ENCODE measurements around the gene TERT.

Gene TERT

GRCh38 chr5:1311439-1312055 is 16.7 kb upstream of the TERT start:
- Histone ChIP-seq H3K27me3 (replicated peaks; ENCODE audit: control insufficient read depth, insufficient read depth, low read length, poor library complexity, severe bottlenecking) (no peaks in the 10 kb centered on the region), H3K4me3 (ENCODE audit: insufficient read depth, low read depth, low read length, poor library complexity, severe bottlenecking) (no peak overlapping the region), H3K36me3 (ENCODE audit: control insufficient read depth, insufficient read depth, low read length) (no peaks in the 10 kb centered on the region), H3K4me1 (ENCODE audit: control insufficient read depth, insufficient read depth, low read length, poor library complexity, severe bottlenecking) (peaks cover 37% of the 10 kb centered on the region), H3K27ac (ENCODE audit: insufficient read depth, low read length, poor library complexity, severe bottlenecking) (no peak overlapping the region), H3K9me3 (ENCODE audit: control insufficient read depth, low read length) (no peaks in the 10 kb centered on the region)
- DNase-seq, result no peak

- Histone ChIP-seq H3K4me1 (ENCODE audit: control insufficient read depth, insufficient read depth, low read length, poor library complexity, severe bottlenecking) (peaks cover 24% of the 10 kb centered on the region), H3K9me3 (ENCODE audit: control insufficient read depth, low read length) (no peaks in the 10 kb centered on the region), H3K27ac (ENCODE audit: insufficient read depth, low read length, poor library complexity, severe bottlenecking) (no peak overlapping the region), H3K36me3 (ENCODE audit: control insufficient read depth, insufficient read depth, low read length) (no peaks in the 10 kb centered on the region), H3K27me3 (replicated peaks; ENCODE audit: control insufficient read depth, insufficient read depth, low read length, poor library complexity, severe bottlenecking) (no peaks in the 10 kb centered on the region), H3K4me3 (ENCODE audit: insufficient read depth, low read depth, low read length, poor library complexity, severe bottlenecking) (no peak overlapping the region)
- no peak for DNase-seq
These were observed 15.2 kb upstream of the TERT start for GRCh38 chr5:1310118-1310517.

- H3K9me3 ChIP-seq (ENCODE audit: control insufficient read depth, low read length), result no peaks in the 10 kb centered on the region
- H3K27me3 ChIP-seq (replicated peaks; ENCODE audit: control insufficient read depth, insufficient read depth, low read length, poor library complexity, severe bottlenecking), result no peaks in the 10 kb centered on the region
- H3K27ac ChIP-seq (ENCODE audit: insufficient read depth, low read length, poor library complexity, severe bottlenecking), result no peak overlapping the region
- H3K36me3 ChIP-seq (ENCODE audit: control insufficient read depth, insufficient read depth, low read length), result no peaks in the 10 kb centered on the region
- DNase-seq, result no peak
- H3K4me3 ChIP-seq (ENCODE audit: insufficient read depth, low read depth, low read length, poor library complexity, severe bottlenecking), result no peak overlapping the region
- H3K4me1 ChIP-seq (ENCODE audit: control insufficient read depth, insufficient read depth, low read length, poor library complexity, severe bottlenecking), result no peaks in the 10 kb centered on the region
These were observed 9.2 kb upstream of the TERT start for GRCh38 chr5:1304033-1304432.

DNA sequence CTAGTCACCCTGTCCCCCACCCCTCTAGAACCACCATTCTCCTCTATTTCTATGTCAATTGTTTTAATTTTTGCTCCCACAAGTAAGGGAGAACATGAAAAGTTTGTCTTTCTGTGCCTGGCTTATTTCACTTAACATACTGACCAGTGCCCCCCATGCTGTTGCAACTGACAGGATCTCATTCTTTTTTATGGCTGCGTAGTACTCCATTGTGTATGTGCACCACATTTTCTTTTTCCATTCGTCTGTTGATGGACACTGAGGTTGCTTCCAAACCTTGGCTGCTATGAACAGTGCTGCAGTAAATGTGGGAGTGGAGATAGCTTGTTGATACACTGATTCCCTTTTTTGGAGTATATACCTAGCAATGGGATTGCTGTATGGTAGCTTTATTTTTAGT is 7.4 kb upstream of the TERT start:
- H3K27me3 ChIP-seq (replicated peaks; ENCODE audit: control insufficient read depth, insufficient read depth, low read length, poor library complexity, severe bottlenecking), result no peaks in the 10 kb centered on the region

GRCh38 chr5:1300581-1301083 is 5.8 kb upstream of the TERT start:
- Histone ChIP-seq H3K4me3 (ENCODE audit: insufficient read depth, low read depth, low read length, poor library complexity, severe bottlenecking) (no peak overlapping the region), H3K27ac (ENCODE audit: insufficient read depth, low read length, poor library complexity, severe bottlenecking) (no peak overlapping the region), H3K9me3 (ENCODE audit: control insufficient read depth, low read length) (no peaks in the 10 kb centered on the region), H3K4me1 (ENCODE audit: control insufficient read depth, insufficient read depth, low read length, poor library complexity, severe bottlenecking) (no peaks in the 10 kb centered on the region), H3K27me3 (replicated peaks; ENCODE audit: control insufficient read depth, insufficient read depth, low read length, poor library complexity, severe bottlenecking) (no peaks in the 10 kb centered on the region), H3K36me3 (ENCODE audit: control insufficient read depth, insufficient read depth, low read length) (no peaks in the 10 kb centered on the region)
- no peak for DNase-seq

More for the DNA sequence above, 7.4 kb upstream of the TERT start:
- H3K27ac ChIP-seq (ENCODE audit: insufficient read depth, low read length, poor library complexity, severe bottlenecking), result no peak overlapping the region
- no peak for DNase-seq
- no peaks in the 10 kb centered on the region for H3K36me3 ChIP-seq (ENCODE audit: control insufficient read depth, insufficient read depth, low read length)
- H3K4me3 ChIP-seq (ENCODE audit: insufficient read depth, low read depth, low read length, poor library complexity, severe bottlenecking), result no peak overlapping the region
- H3K9me3 ChIP-seq (ENCODE audit: control insufficient read depth, low read length), result no peaks in the 10 kb centered on the region
- no peaks in the 10 kb centered on the region for H3K4me1 ChIP-seq (ENCODE audit: control insufficient read depth, insufficient read depth, low read length, poor library complexity, severe bottlenecking)

GRCh38 chr5:1299961-1300360 is 5.1 kb upstream of the TERT start:
- Histone ChIP-seq H3K4me3 (ENCODE audit: insufficient read depth, low read depth, low read length, poor library complexity, severe bottlenecking) (no peak overlapping the region), H3K27ac (ENCODE audit: insufficient read depth, low read length, poor library complexity, severe bottlenecking) (no peak overlapping the region), H3K4me1 (ENCODE audit: control insufficient read depth, insufficient read depth, low read length, poor library complexity, severe bottlenecking) (no peaks in the 10 kb centered on the region), H3K27me3 (replicated peaks; ENCODE audit: control insufficient read depth, insufficient read depth, low read length, poor library complexity, severe bottlenecking) (no peaks in the 10 kb centered on the region), H3K36me3 (ENCODE audit: control insufficient read depth, insufficient read depth, low read length) (no peaks in the 10 kb centered on the region), H3K9me3 (ENCODE audit: control insufficient read depth, low read length) (no peaks in the 10 kb centered on the region)
- no peak for DNase-seq

- Histone ChIP-seq H3K27ac (ENCODE audit: insufficient read depth, low read length, poor library complexity, severe bottlenecking) (no peak overlapping the region), H3K27me3 (replicated peaks; ENCODE audit: control insufficient read depth, insufficient read depth, low read length, poor library complexity, severe bottlenecking) (no peaks in the 10 kb centered on the region), H3K9me3 (ENCODE audit: control insufficient read depth, low read length) (no peaks in the 10 kb centered on the region), H3K36me3 (ENCODE audit: control insufficient read depth, insufficient read depth, low read length) (no peaks in the 10 kb centered on the region), H3K4me1 (ENCODE audit: control insufficient read depth, insufficient read depth, low read length, poor library complexity, severe bottlenecking) (peaks cover 1% of the 10 kb centered on the region), H3K4me3 (ENCODE audit: insufficient read depth, low read depth, low read length, poor library complexity, severe bottlenecking) (no peak overlapping the region)
- DNase-seq, result no peak
These were observed 4.6 kb upstream of the TERT start for GRCh38 chr5:1299511-1299850.

DNA sequence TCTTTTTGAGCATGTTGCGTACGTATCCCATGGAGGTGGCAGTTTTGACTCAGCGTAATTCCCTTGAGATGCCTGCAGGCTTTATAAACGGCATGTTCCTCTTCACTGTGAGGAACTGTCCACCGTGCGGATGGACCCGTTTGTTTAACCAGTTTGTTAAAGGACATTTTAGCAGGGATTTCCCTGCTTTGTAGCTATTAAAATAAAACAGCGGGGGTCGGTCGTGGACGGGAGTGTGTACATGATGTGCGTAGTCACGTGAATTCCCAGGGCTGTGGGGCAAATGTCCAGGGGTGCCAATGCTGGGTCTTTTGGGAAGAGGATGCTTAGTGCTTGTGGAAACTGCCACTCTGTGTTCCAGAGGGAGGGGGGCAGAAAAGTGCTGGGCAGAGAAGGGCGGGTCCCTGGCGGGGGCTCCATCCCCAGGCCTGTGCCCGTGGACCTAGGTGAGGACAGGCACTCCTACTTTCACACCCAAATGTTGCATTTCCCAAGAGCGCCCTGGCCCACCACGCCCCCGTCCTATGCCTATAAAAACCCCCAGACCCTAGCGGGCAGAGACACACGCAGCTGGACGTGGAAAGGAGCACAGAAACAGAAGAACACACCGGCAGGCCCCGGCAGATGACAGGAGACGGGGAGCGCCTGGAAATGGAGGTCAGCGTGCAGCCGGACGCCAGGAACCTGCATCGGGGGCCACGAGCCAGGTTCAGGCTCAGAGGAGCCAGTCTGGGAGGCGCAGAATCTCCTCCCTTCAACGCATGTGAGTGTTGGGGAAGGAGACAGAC is 4.0 kb upstream of the TERT start:
- H3K27ac ChIP-seq (ENCODE audit: insufficient read depth, low read length, poor library complexity, severe bottlenecking), result no peak overlapping the region
- H3K4me1 ChIP-seq (ENCODE audit: control insufficient read depth, insufficient read depth, low read length, poor library complexity, severe bottlenecking), result peaks cover 7% of the 10 kb centered on the region
- no peaks in the 10 kb centered on the region for H3K36me3 ChIP-seq (ENCODE audit: control insufficient read depth, insufficient read depth, low read length)
- DNase-seq, result no peak
- H3K4me3 ChIP-seq (ENCODE audit: insufficient read depth, low read depth, low read length, poor library complexity, severe bottlenecking), result no peak overlapping the region
- H3K9me3 ChIP-seq (ENCODE audit: control insufficient read depth, low read length), result no peaks in the 10 kb centered on the region
- no peaks in the 10 kb centered on the region for H3K27me3 ChIP-seq (replicated peaks; ENCODE audit: control insufficient read depth, insufficient read depth, low read length, poor library complexity, severe bottlenecking)

- Histone ChIP-seq H3K4me3 (ENCODE audit: insufficient read depth, low read depth, low read length, poor library complexity, severe bottlenecking) (no peak overlapping the region), H3K9me3 (ENCODE audit: control insufficient read depth, low read length) (no peaks in the 10 kb centered on the region), H3K4me1 (ENCODE audit: control insufficient read depth, insufficient read depth, low read length, poor library complexity, severe bottlenecking) (peaks cover 13% of the 10 kb centered on the region), H3K27me3 (replicated peaks; ENCODE audit: control insufficient read depth, insufficient read depth, low read length, poor library complexity, severe bottlenecking) (no peaks in the 10 kb centered on the region), H3K36me3 (ENCODE audit: control insufficient read depth, insufficient read depth, low read length) (no peaks in the 10 kb centered on the region), H3K27ac (ENCODE audit: insufficient read depth, low read length, poor library complexity, severe bottlenecking) (no peak overlapping the region)
- no peak for DNase-seq
These were observed 3.2 kb upstream of the TERT start for GRCh38 chr5:1298067-1298551.

GRCh38 chr5:1297243-1297642 is 2.4 kb upstream of the TERT start:
- no peaks in the 10 kb centered on the region for H3K36me3 ChIP-seq (ENCODE audit: control insufficient read depth, insufficient read depth, low read length)
- no peak for DNase-seq
- H3K27ac ChIP-seq (ENCODE audit: insufficient read depth, low read length, poor library complexity, severe bottlenecking), result no peak overlapping the region
- H3K4me1 ChIP-seq (ENCODE audit: control insufficient read depth, insufficient read depth, low read length, poor library complexity, severe bottlenecking), result peaks cover 13% of the 10 kb centered on the region
- no peak overlapping the region for H3K4me3 ChIP-seq (ENCODE audit: insufficient read depth, low read depth, low read length, poor library complexity, severe bottlenecking)
- H3K27me3 ChIP-seq (replicated peaks; ENCODE audit: control insufficient read depth, insufficient read depth, low read length, poor library complexity, severe bottlenecking), result no peaks in the 10 kb centered on the region
- no peaks in the 10 kb centered on the region for H3K9me3 ChIP-seq (ENCODE audit: control insufficient read depth, low read length)

All from effector memory CD4-positive, alpha-beta T cell (primary cell).